Pancreas (tissue), 10 donors: ENCODE data around the gene TMEM130. TPM values are rescaled to one million over a fixed set of nuclear protein-coding genes. Genes with fewer than 3 reads are reported as not detected.

Source experiments
- ATAC-seq, 4 donors: fragments of 200-7000 bp; cut with Tn5 transposase; one replicate each; pipeline versions ENCODE4 v1.8.0 to v1.9.1; 2020; ENCODE audit warnings: mild to moderate bottlenecking in 4 of 4, moderate library complexity in 4 of 4
- DNase-seq, 6 donors: peaks; one replicate each; pipeline ENCODE4 v3.0.0-alpha.2; 2020
- FAIRE-seq: peaks from 2 replicates; lab custom pipeline; 2012; peaks lifted over from hg19 to GRCh38; lab: Jason Lieb, UNC
- H3K27ac ChIP-seq, 4 donors: fragments of 200-600 bp; sonication (generic); 1 replicate in 3 of 4; 2 replicates in 1 of 4; pipeline versions ENCODE4 v1.5.0 to v1.8.0; 2020
- H3K27me3 ChIP-seq, 4 donors: fragments of 200-600 bp; one replicate each; pipeline ENCODE4 v1.8.0; 2021
- H3K36me3 ChIP-seq, 3 donors: fragments of 200-600 bp; sonication (generic) in 1 of 3; one replicate each; pipeline versions ENCODE4 v1.5.0 to v1.8.0; 2020 to 2021
- H3K4me1 ChIP-seq, 3 donors: fragments of 200-600 bp; one replicate each; pipeline ENCODE4 v1.8.0; 2021
- H3K4me3 ChIP-seq, 4 donors: fragments of 200-600 bp; sonication (generic) in 2 of 4; one replicate each; pipeline versions ENCODE4 v1.5.0 to v1.8.0; 2020 to 2021
- H3K9me3 ChIP-seq, 4 donors: fragments of 200-600 bp; one replicate each; pipeline ENCODE4 v1.8.0; 2021
- CTCF ChIP-seq, 4 donors: fragments of 200-600 bp; sonication (generic) in 3 of 4; IDR thresholded peaks; one replicate each; pipeline versions ENCODE4 v1.5.0 to v1.8.0; 2021; ENCODE audit warnings: antibody characterized with exemption in 4 of 4
- WGBS, 2 donors: extraction: QIAGEN DNeasy Blood & Tissue Kit; methylation state at CpG; one replicate each; pipeline ENCODE4 v1.1.7; 2013; 5-methylcytosine and 5-hydroxymethylcytosine counted together
- intact Hi-C, 3 donors: fragments of 100-400 bp; cut with DNase I; formaldehyde crosslinking; loops; one replicate each; pipeline versions ENCODE4 v1.11.1 to v1.14.2; 2022
- polyA plus RNA-seq, 2 donors: library from polyadenylated mRNA; stranded (reverse); fragments of 200-250 nt; gene quantifications; one replicate each; pipeline ENCODE4 v1.2.3, GENCODE V29; 2013
- total RNA-seq, 6 donors: library from RNA; stranded (reverse); fragmentation: NEBNext Ultra II Directional in 4 of 6; extraction: Animal tissue kit (Norgen Biotek cat#: 25700) in 4 of 6; gene quantifications; one replicate each; pipeline versions ENCODE4 v1.2.1 to v1.2.4, GENCODE V29; 2021 to 2023
- donor health status: healthy with polysubstance abuse.
- donor health status: DM: no; HTN: no; CAD: no; lungs with moderate emphysema.
- donor health status: DM: no; HTN: no; CAD: no.
- donor health status: control.
- donor health status: control.
- donor health status: Bipolar disorder and iron deficiency.
- donor health status: DM: yes; HTN: yes; CAD: no.
- donor health status: DM: no; HTN: no; CAD: no.
- donor health status: DM: no; HTN: no; CAD: no.
- donor health status: DM: yes; HTN: yes; CAD: no.

TMEM130 gene
- total and polyA plus RNA-seq, 8 donors, result 0.13 to 3.7 (median 0.45) TPM

GRCh38 chr7:98840722-98841121 is 29.1 kb downstream of the TMEM130 start:
- TF ChIP-seq CTCF (IDR thresholded peaks at IDR 0.05), result no peak
- Histone ChIP-seq H3K4me1 (peaks cover 0 to 6% (median 0%) of the 10 kb centered on the region in 3 donors), H3K4me3 (no peak overlapping the region), H3K27ac (peak overlapping the region in 2 of 4 donors; percentile 65 to 76), H3K9me3 (no peaks in the 10 kb centered on the region), H3K36me3 (no peaks in the 10 kb centered on the region), H3K27me3 (no peaks in the 10 kb centered on the region)
- 54 to 58% methylated on average over 4 of the region's 4 CpGs for WGBS, 2 donors
- peak; percentile 4 to 53 (median 25) for ATAC-seq
- no peak for FAIRE-seq
- no peak for DNase-seq
- intact Hi-C loops, result loop anchor here (5.0 to 10.0 kb wide), 3 partner anchors 403 to 408 kb away; no protein-coding TSS in a partner anchor

- H3K36me3 ChIP-seq, result no peaks in the 10 kb centered on the region
- no peak for FAIRE-seq
- intact Hi-C loops, result loop anchor here (5.0 to 10.0 kb wide), 3 partner anchors 403 to 408 kb away; no protein-coding TSS in a partner anchor
- no peaks in the 10 kb centered on the region for H3K9me3 ChIP-seq
- no peaks in the 10 kb centered on the region for H3K27me3 ChIP-seq
- 76 to 80% methylated on average over 11 of the region's 11 CpGs for WGBS, 2 donors
- no peak overlapping the region for H3K27ac ChIP-seq
- no peak for ATAC-seq
- H3K4me3 ChIP-seq, result no peak overlapping the region
- peaks cover 0 to 6% (median 0%) of the 10 kb centered on the region in 3 donors for H3K4me1 ChIP-seq
- no peak for TF ChIP-seq CTCF (IDR thresholded peaks at IDR 0.05)
- no peak for DNase-seq
Observed at GRCh38 chr7:98840096-98840495, 29.7 kb downstream of the TMEM130 start.

- ATAC-seq, result no peak
- no peak for TF ChIP-seq CTCF (IDR thresholded peaks at IDR 0.05)
- Histone ChIP-seq H3K27ac (no peak overlapping the region), H3K4me3 (no peak overlapping the region), H3K9me3 (no peaks in the 10 kb centered on the region), H3K36me3 (no peaks in the 10 kb centered on the region), H3K4me1 (peaks cover 0 to 6% (median 0%) of the 10 kb centered on the region in 3 donors), H3K27me3 (no peaks in the 10 kb centered on the region)
- no peak for DNase-seq
- FAIRE-seq, result no peak
- intact Hi-C loops, result loop anchor here in 2 of 3 donors (5.0 to 10.0 kb wide), 2 partner anchors 90 to 93 kb away; no protein-coding TSS in a partner anchor
- 63 to 72% methylated on average over 5 of the region's 5 CpGs for WGBS, 2 donors
Observed at GRCh38 chr7:98837630-98837972, 32.2 kb downstream of the TMEM130 start.

GRCh38 chr7:98836811-98837629 is 32.8 kb downstream of the TMEM130 start:
- Histone ChIP-seq H3K27ac (no peak overlapping the region), H3K9me3 (no peaks in the 10 kb centered on the region), H3K4me1 (peaks cover 0 to 6% (median 0%) of the 10 kb centered on the region in 3 donors), H3K27me3 (no peaks in the 10 kb centered on the region), H3K4me3 (no peak overlapping the region), H3K36me3 (no peaks in the 10 kb centered on the region)
- peak in 3 of 4 donors; percentile 20 to 37 (median 30) for TF ChIP-seq CTCF (IDR thresholded peaks at IDR 0.05)
- intact Hi-C loops, result loop anchor here in 2 of 3 donors (5.0 to 10.0 kb wide), 2 partner anchors 90 to 92 kb away; no protein-coding TSS in a partner anchor
- peak in 2 of 4 donors; percentile 22 to 29 for ATAC-seq
- no peak for FAIRE-seq
- WGBS, 2 donors, result 33 to 48% methylated on average over 10 of the region's 10 CpGs
- peak in 2 of 6 donors; percentile 29 to 71 for DNase-seq
